Stimulated activated CD8-positive, alpha-beta memory T cell treated with anti-CD3 and anti-CD28 coated beads, Interleukin-2, amount 100 ng/mL, for 48 hours (primary cell): ENCODE data around the gene DCDC2B.

ENCODE experiments used
- DNase-seq, 2 donors: peaks; one replicate each; pipeline ENCODE4 v3.0.0-alpha.2; 2020; ENCODE audit warnings: low read depth in 2 of 2

The DCDC2B gene

DNA sequence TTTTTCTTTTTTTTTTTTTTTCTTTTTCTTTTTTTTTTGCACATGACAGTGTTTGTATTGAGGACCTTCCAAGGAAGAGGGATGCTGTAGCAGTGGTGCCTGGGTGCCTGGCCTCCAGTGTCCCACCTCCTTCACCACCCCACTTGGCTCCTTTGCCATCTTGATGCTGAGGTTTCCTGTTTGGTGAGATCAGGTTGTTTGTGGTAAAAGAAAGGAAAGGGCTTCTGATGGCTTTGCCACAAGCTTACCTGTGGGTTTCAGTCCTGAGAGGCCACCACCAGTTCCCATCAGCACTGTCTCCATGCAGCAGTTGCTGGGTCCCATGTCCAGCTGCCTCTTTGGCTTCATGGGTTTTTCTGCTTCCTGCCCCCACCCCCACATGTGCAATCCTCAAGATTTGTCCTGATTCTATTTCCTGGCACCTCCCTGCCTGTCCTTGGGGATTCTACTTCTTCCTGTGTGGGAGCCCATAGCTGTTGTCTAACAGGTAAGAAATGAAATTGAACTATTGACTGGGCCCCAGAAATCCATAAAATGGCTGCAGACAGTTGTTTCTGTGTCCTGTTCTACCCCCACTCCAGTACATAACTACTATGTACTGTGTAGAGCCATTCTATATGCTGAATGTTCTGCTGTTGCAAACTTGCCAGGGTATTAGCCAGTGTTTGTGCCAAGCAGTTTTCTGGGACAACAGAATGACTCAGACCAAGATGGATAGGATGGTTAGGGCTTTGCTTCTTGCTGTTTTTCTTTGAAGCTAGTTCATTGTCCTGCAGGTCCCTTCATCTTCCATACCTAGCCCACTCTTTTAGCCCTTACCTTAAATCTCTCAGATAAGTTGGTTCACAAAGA is 12.7 kb upstream of the DCDC2B start:
- no peak for DNase-seq

DNA sequence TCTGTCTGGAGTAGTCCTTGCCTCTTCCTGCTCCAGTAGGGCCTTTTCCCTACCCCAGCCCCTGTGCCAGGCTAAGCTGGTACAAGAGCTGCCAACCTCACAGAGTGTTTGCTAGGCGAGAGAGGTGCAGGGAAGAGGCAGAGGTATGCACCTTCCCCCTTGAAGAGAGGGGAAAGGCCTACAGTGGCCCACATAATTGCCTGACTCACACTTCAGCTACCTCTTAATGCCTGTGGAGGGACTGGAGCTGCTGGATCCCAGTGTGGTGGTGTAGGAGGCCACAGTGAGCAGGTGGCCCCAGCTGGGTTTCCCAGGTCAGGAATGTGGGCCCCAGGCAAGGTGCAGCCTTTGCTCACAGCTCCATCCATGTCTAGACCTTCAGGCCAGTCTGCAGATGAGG is 11.8 kb upstream of the DCDC2B start:
- no peak for DNase-seq

DNA sequence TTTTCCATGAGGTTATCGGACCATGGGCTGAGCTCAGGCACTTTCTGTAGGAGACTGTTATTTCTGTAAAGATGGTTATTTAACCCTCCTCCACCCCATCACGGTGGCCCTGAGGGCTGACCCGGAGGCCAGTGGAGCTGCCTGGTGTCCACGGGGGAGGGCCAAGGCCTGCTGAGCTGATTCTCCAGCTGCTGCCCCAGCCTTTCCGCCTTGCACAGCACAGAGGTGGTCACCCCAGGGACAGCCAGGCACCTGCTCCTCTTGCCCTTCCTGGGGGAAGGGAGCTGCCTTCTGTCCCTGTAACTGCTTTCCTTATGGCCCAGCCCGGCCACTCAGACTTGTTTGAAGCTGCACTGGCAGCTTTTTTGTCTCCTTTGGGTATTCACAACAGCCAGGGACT is 11.1 kb upstream of the DCDC2B start:
- DNase-seq: no peak

DNA sequence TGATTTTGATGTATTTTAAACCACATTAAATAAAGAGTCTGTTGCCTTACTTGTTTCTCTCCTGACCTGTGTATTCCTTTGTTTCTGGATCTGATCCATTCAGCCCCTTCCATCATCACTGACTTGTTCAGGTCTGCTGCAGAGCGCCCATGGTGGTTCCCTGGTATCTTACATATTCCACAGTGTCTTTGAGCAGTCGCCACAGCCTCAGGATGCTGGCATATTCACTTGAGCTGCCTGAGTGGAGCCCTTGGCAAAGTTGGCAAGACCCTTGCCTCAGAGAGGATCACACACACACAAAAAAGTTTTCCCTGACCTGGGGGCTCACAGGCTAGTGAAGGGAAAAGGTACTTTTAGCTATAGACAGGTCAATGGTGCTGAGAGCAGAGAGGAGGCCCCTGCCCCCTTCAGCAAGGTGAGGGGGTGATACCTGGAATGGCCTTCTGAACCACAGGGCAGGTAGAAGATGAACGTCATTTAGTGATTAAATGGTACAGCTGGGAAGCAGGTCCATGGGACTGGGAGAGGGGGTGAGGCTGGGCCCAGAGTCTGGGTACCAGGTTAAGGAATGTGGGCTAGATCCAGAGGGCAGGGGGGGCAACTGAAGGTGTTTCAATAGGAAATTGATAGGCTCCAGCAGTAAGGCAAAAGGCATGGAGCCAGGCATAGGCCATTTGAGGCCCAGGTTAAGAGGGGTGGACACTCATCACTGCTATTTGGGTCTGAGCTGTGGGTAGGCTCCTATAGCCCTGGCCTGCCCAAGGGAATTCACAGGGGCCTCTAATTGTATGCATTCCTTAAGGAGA is 10.4 kb upstream of the DCDC2B start:
- no peak for DNase-seq

DNA sequence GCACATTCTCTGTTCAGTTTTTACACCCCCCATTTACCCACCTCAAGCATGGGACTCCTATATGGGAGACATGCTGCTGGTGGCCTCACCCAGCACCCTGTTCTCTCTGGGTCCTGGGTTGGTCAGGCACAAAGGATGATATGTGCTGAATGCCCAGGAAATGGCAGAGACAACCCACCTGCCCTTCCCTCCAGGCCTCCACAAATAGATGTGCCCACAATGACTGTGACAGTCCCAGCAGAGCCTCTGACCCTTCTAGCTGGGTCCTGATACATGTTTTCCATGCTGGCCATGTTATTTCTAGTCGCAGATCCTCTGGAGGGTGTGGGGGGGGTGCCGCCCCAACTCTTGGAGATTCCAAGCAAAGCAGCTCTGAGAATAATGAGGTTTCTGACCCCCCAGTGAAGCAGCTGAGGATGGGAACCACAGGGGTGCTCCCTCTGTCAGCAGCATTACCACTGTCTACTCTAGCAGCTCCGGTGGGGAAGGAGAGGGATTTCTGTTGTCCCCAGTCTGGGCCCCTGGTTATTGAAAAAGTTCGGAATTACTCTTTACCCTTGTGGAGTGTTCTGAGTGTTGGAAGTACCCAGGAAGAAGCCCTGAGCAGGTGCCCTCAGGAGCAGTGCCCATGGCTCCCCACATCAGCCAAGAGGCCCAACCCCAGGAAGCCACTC is 9.7 kb upstream of the DCDC2B start:
- DNase-seq: no peak

DNA sequence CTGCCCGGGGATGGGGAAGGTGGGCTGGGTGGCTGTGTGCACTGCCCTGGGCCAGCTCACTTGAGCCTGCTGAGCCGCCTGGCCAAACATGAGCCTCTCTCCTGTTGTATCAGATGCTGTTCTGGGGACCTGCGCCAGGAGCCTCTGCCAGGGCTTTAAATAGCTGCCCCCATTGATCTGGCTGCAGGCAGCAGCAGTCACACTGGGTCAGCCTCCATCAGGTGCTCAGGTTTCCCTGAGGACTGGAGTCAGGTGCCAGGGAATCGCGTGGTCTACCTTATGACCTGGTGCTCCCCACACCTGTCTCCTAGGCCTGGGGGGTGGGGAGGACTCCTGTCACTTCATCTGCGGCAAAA is 9.2 kb upstream of the DCDC2B start:
- no peak for DNase-seq

DNA sequence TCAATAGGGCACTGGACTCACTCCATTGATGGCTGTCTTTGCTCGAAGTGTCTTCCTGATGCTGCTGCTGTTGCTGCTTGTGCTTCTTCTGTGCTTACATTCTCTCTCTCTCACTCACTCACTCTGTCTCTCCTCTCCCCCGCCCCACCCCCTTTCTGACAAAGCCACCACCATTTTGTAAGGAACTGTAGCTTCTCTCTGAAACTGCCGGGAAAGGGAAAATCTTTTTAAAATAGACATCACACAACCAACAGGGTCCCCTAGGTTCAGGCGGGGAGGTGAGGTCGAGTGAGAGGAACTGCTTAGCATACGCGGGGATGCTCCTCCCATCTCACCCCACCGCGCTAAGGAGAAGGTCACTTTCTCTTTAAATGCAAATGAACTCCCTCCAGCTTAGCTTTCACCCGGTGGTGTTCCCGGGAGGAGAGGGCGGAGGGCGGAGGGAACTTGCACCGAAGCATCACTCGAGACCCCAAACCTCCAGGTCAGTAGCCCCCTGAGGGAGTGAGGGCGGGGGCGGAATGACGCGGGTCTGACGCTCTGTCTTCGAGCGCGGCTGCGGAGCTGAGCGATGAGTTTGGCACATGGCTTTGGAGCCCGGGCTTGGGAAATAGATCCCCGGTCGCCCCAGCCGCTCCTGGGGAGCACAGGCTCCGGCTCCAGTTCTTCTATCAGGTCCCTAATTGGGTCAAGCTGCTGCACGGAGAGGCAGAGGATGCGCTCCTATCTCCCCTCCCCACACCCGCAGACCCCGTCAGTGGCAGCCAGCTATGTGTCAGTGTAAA is 8.5 kb upstream of the DCDC2B start, which contains the start of gene CCDC28B:
Gene CCDC28B, plus strand, starts transcription at position 370 of the 785 bp plus-strand sequence. CDS start 1,341 bp downstream, outside the sequence.
- peak; percentile 35 to 41 for DNase-seq

DNA sequence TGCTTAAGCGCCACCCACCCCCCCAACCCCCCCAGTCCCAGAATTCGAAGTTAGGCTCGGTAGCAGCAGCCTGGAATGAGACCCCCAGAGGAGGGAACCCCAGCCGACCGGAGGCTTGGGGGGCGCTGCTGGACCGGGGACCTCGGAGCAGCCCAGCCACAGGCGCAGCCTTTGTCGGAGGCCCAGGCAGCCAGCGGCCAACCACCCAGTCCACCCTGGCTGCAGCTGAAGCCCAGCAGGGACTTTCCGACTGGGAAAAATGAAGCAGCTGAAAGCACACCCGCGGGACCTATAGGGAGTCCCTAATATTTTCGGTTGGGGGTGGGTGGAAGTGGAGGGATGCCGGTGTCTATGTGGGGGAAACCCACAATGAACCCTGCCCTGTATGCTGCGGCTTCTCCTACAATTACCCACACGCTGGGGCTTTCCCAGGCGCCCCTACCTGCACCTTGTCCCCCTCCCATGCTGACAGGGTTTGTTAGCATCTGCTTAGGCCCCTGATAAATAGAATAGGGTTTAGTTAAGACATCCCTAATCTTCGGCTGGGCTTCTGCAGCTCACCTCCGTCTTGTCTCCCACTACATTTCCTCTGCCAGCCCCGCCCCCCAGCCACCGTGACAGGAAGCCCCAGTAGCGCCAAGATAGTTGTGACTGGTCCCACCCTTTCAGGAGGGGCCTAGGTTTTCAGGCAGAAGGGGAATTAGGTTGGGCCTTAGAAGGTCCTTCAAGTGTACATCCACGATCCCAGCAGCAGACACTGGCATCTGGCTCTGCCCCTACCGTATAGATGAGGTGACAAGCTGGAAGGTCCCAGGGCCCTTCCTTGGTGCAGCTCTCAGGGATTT is 7.7 kb upstream of the DCDC2B start:
- peak; percentile 77 to 81 for DNase-seq

DNA sequence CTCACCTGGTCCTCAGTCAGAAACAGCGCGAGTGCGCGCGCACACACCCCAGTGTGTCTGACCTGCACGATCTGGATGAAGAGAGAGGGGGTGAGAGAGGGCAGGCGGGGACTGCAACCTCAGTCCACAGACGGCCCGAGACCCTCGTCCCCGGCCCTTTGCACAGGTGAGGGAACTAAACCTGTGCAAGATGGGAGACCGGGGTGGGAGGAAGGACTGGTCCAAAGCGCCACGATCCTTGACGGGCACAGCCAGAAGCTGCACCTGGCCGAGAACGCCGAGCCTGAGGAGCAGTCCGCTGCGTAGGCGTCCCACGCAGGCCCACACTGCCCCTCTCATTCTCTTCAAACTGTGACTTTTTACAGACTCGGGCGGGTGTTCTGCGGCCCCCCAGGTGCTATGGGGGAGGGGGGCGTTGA is 3.9 kb upstream of the DCDC2B start:
- no peak for DNase-seq

DNA sequence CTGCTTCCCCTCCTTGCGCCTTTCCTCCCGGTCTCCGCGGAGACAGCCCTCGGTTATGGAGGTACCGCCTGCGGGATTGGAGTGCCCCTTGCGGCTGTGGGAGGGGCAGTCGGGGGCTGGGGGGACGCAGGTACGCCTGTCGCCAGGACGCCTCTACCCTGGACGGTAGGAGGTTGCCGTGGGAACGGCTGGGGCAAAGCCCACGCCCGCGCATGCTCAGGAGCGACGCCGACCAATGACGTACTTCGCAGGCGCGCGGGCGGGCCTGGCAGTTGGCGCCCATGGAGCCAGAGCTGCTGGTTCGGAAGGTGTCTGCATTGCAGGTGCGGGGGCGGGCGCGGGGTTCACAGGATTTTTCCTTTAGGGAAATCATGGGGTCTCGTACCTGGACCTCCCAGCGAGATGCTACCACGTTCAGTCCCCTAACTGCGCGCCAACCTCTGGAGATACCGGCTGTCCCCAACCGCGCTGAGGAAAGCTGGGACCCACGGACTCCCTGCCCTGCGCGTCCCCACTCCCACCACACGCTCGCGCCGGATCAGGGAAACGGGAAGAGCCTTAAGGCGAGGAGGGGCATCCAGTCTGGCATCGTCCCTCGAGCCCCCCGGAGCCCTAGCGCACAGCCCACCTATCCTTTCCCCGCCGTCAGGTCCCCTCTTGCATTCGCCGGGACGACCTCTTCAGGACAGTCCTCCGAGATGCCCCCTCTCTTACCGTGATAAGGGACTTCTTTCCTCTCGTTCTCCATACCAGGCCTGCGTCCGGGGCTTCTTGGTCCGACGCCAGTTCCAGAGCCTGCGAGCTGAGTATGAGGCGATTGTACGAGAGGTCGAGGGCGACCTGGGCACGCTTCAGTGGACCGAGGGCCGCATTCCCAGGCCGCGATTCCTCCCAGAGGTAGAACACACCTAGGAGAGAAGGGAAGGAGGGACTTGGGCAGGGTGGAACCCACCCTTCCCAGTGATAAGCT is 3.2 kb upstream of the DCDC2B start, which contains the start of gene IQCC:
Gene IQCC, plus strand, starts transcription at position 271 of the 970 bp plus-strand sequence. Its CDS starts 11 bp downstream, at position 282.
- DNase-seq: peak; percentile 79 to 81

DNA sequence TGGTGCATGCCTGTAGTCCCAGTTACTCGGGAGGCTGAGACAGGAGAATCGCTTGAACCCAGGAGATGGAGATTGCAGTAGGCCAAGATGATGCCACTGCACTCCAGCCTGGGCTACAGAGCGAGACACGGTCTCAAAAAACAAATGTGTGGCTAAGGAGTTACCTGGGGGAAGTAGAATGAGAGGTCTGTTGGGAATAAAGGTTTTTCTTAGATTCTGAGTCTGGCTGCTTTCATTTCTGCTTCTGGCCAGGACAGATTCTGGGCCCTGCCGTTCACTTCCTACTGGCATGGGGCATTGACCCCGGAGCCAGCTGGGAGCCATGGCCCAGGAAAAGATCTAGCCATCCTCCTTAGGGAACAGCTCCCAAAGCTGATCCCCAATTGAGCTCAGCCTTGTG is 420 bp upstream of the DCDC2B start:
- DNase-seq: no peak

DNA sequence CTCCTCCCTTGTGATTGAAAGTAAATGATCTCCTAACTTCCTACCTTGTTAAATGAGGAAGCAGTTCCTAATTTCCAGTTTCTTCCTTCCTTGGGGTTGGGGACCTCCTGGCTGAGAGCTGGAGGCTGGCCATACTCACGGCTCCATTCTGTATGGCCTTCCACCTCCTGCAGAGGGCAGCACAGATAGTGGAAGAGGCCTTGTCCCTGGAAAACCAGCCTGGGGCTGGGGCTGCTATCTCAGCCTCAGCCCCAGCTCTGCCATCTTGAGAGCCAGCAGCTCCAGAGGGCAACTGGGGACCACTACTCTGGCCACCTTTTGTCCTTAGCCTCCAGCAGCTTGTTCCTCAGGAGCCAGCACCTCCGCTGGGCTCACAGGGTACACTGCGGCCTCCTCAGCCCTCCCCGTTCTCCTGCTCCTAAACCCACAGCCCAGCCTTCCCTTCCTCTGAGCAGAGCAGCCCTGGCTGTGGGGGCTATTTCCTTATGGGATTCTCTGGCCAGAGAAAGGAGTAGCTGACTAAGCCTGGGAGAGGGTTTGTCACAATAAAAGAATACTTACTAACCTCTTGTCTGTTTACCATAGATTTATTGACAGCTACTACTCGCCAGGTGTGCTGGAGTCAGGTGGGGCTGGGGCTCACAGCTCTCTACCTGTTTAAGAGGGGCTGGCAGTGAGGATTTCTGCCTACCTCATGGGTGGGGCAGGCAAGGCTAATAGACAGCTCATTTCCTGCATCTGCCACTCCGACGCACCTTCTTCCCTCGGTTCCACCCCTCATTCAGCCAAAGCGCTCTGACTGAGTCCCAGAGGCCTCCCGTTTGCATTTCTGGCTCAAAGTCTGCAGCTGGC is 7.0 kb downstream of the DCDC2B start:
- no peak for DNase-seq

DNA sequence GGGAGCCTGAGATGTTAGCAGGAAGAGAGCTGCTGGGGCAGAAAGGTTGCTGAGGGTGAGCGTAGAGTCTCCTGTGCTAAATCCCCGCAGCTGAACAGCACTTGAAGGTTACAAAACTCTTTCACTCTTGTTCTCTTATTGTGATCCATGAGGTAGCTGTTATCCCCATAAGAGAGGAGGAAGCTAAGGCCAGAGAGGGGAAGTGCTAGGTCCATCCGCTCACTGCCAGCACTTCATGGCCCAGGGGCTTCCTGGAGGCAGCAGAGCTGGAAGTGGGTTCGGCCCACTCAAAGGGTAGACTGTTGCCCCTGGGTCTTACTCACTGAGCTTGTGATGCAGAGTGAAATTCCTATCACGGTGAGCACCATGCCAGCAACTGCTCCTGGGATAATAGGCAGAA is 7.7 kb downstream of the DCDC2B start:
- no peak for DNase-seq

DNA sequence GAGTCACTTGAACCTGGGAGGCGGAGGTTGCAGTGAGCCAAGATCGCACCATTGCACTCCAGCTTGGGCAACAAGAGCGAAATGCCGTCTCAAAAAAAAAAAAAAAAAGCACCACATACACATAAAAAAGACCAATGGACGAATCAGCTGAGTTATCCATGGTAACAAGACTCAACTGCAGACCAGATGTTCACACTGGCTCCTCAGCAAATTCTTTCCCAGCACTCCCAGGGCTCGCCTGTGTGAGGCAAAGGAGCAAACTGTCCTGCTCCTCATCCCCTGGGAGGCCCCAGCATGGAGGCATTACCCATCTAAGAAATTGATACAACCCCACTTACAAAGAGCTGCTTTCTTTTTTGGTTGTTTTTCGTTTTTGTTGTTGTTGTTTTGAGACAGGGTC is 10.1 kb downstream of the DCDC2B start:
- DNase-seq: no peak

DNA sequence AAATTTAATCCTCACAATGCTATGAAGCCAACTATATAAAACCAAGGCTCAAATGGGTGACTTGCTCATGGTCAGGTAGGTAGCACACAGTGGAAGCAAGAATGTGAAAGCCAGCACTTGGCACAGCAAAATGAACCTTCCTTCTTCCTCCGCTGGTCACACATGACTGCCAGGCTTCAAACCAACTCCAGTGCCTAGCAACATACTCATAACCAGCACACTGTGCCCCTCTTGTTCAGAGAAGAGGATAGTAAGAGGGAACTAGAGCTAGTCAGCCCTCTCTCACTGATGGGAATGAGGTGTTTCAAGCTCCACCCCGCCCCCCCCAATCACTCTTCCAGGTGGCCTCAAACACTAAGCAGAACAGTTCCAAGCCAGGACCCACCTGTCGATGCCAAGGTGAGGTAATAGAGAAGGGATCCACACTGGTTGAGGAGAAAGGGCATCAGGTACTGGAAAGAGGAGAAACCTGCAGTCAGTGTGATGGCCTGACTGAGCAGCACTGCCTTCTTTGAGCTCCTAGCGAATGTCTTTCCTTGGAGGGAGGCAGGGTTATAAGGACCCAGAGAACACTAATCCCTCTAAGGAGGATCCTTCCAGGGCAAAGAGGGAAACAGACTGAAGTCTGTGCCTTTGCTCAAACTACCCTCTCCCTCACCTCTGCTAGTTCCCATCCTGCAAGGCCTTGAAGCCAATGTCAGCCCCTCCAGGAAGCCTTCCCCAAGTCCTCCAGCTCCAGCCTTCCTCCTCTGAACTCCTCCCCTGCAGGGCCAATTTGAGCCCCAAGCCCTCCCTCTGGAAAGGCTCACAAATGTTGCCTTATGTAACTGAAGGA is 12.1 kb downstream of the DCDC2B start:
- no peak for DNase-seq

DNA sequence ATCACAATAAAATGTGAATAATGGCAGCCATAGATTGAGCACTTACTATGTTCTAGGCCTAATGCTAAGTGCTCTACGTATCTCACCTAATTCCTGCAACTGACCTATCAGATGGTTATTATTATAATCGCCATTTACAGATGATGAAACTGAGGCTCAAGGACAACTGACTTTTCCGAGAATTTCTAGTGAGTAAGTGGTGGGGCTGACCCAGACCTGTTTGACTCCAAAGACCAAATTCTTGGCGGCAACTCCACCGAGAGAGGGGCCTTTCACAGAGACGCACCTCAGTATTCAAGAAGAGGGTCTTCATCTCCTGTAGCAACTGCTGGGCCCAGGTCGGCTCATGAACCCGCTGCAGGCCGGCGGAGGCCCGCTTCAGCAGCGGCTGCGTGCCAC is 12.7 kb downstream of the DCDC2B start:
- DNase-seq: no peak

DNA sequence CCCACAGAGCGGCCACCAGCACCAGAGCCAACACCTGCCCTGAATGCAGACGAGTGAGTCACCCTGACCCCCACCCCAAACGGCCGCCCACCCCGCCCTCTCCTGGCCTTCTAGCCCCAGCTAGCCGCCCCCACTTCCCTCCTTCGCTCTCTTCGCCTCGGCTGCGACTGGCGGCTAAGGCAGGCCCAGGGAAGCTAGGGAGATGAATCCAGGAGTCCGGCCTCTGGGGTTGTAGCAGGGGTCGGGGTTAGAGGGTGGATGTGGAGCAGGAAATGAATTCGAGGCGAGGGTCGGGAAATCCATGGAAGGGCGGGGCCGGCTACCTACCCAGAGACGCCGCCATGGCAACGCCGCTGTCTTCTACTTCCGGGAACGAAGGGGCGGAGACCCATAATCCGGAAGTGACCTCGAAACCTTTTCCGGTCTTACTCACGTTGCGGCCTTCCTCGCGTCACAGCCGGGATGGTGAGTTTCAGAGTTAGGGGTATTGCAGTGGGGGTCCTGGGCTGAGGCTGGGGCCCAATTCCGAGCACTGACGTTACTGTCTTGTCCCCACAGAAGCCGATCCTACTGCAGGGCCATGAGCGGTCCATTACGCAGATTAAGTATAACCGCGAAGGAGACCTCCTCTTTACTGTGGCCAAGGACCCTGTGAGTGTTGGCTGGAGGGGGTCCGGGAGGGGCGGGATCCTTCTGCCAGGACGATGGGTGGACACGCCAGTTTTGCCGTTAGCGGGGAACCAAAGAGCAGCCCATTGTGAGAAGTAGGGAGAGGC is 13.3 kb downstream of the DCDC2B start, which contains the start of the genes EIF3I and TMEM234:
Gene EIF3I, plus strand, starts transcription at position 428 of the 776 bp plus-strand sequence. Its CDS starts 35 bp downstream, at position 463.
Gene TMEM234, minus strand, starts transcription at position 374 of the 776 bp plus-strand sequence. Its CDS starts 31 bp downstream, at position 343.
- peak; percentile 81 to 88 for DNase-seq
